ENCODE data around the gene TMEM186.

Gene TMEM186

GRCh38 chr16:8768692-8769091 lies 28.7 kb downstream of the TMEM186 start:
- H3K4me3 ChIP-seq = no peak overlapping the region
- no peak overlapping the region for H3K27ac ChIP-seq
- no peak for DNase-seq (ENCODE audit: low spot score)
- TF ChIP-seq CTCF (IDR thresholded peaks at IDR 0.05) = no peak

DNA sequence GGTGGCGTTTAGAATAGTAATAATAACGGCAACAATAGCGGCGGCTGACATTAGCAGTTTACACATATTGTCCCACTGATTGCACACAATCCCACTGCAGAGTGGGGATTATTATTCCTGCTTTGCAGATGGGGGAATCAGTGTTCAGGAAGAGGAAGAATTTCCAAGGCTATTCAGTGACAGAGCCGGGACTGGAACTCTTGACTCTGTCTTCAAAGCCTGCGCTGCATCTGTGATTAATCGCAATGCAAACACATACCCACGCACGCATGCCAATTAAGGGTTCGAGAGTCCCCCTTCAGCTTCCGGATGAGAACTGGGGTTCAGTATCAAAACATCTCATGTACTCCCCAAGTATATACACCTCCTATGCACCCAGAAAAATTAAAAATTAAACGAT lies 29.2 kb downstream of the TMEM186 start:
- H3K4me3 ChIP-seq = no peak overlapping the region
- TF ChIP-seq CTCF (IDR thresholded peaks at IDR 0.05) = no peak

DNA sequence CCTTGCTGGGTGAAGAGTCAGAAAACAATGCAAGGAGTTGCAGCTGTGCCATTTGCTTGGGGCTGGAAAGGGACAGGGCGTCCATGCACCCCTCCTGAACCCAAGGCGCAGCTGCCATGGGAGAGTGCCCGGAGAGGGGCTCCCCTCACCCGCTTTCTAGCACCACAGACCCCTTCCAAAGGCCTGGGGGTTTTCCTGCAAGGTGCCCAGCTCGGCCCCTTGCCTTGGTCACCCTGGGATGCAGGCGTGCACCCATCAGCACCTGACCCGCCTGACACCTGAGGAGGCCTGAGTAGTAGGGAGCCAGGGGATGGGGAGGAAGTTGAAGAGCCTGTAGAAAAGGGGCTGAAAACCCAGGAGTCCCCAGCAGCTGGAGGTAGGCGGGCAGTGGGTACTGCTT lies 30.3 kb downstream of the TMEM186 start:
- no peak for DNase-seq (ENCODE audit: low spot score)
- no peak for TF ChIP-seq CTCF (IDR thresholded peaks at IDR 0.05)
- Histone ChIP-seq H3K27ac (no peak overlapping the region), H3K4me3 (no peak overlapping the region)

More for the DNA sequence above, 29.2 kb downstream of the TMEM186 start:
- DNase-seq (ENCODE audit: low spot score) = no peak
- H3K27ac ChIP-seq = no peak overlapping the region

- TF ChIP-seq CTCF (IDR thresholded peaks at IDR 0.05) = no peak
- DNase-seq (ENCODE audit: low spot score) = no peak
Observed at GRCh38 chr16:8764525-8765250, 32.8 kb downstream of the TMEM186 start.

GRCh38 chr16:8763899-8764298 lies 33.5 kb downstream of the TMEM186 start:
- Histone ChIP-seq H3K4me3 (no peak overlapping the region), H3K27ac (no peak overlapping the region)
- DNase-seq (ENCODE audit: low spot score) = no peak
- TF ChIP-seq CTCF (IDR thresholded peaks at IDR 0.05) = no peak

More at GRCh38 chr16:8764525-8765250, 32.8 kb downstream of the TMEM186 start:
- Histone ChIP-seq H3K4me3 (no peak overlapping the region), H3K27ac (no peak overlapping the region)

DNA sequence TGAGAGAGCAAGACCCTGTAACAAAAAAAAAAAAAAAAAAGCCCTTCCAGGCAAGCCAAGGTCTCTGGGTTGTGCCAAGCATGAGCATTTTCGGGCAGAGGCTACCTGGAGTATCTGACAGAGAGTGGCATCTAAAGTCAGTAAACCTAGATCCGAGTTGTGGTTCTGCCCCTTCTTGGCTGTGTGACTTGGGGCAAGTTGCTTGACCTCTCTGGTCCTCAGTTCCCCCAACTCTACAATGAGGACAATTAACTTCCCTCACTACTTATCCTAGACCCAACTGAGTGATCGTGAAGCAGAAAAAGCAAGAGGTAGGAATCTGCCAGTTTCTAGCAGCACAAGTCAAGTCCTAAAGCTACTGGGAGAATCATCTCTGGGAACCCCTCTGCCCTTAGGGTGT lies 34.4 kb downstream of the TMEM186 start:
- no peak for DNase-seq (ENCODE audit: low spot score)
- Histone ChIP-seq H3K27ac (no peak overlapping the region), H3K4me3 (no peak overlapping the region)
- no peak for TF ChIP-seq CTCF (IDR thresholded peaks at IDR 0.05)

- no peak for DNase-seq (ENCODE audit: low spot score)
- TF ChIP-seq CTCF (IDR thresholded peaks at IDR 0.05) = no peak
- no peak overlapping the region for H3K4me3 ChIP-seq
- H3K27ac ChIP-seq = no peak overlapping the region
Observed at GRCh38 chr16:8762254-8762653, 35.2 kb downstream of the TMEM186 start.

Data from coronary artery (tissue), 2 donors.